ENCODE results near the gene TRIM4. TPM values are rescaled to one million over a fixed set of nuclear protein-coding genes. Genes with fewer than 3 reads are reported as not detected.
"Not testable (repeated sequence)": the region's sequence is repeated elsewhere in the genome, so short reads cannot be mapped to it uniquely, and the experiment has no call there.

TRIM4 gene
- total and polyA plus RNA-seq, 4 donors = 16.4 to 33.4 (median 22.5) TPM

DNA sequence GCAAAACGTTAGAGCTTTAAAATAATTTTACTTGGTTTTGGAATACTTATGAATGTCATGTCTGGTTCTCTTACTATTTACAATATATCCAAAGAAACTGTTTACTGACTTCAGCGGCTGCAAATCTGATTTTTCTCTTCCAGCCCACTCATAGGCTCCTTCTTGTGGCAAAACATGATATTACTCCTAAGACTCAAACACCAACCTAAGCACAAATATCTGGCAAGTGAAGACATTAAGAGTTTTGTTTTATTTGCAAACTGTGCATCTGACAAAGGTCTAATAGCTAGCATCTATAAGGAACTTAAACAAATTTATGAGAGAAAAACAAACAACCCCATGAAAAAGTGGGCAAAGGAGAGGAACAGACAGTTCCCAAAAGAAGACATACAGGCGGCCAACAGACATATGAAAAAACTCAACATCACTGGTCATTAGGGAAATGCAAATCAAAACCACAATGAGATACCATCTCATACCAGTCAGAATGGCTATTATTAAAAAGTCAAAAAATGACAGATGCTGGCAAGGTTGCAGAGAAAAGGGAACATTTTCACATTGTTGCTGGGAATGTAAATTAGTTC, 30.4 kb upstream of the TRIM4 start:
- Histone ChIP-seq H3K4me3 (ENCODE audit: low read length in 2 of 2) (no peak overlapping the region), H3K9me3 (ENCODE audit: control insufficient read depth, low read length) (peaks cover 3% of the 10 kb centered on the region), H3K27ac (ENCODE audit: low read depth in 1 of 2, low read length in 2 of 2) (no peak overlapping the region), H3K36me3 (ENCODE audit: control insufficient read depth in 1 of 2, insufficient read depth in 2 of 2, low read length in 1 of 2) (no peaks in the 10 kb centered on the region), H3K4me1 (ENCODE audit: control insufficient read depth in 1 of 2, insufficient read depth in 2 of 2, low read length in 2 of 2) (no peaks in the 10 kb centered on the region), H3K27me3 (ENCODE audit: control insufficient read depth in 1 of 2, insufficient read depth in 2 of 2, low read length in 1 of 2) (no peaks in the 10 kb centered on the region)
- intact Hi-C loops (cut with DNase I) = no loop called here
- WGBS, 2 donors = 61 to 62% methylated on average over 3 of the region's 3 CpGs
- no peak for DNase-seq
- ATAC-seq (ENCODE audit: low FRiP score) = no peak

DNA sequence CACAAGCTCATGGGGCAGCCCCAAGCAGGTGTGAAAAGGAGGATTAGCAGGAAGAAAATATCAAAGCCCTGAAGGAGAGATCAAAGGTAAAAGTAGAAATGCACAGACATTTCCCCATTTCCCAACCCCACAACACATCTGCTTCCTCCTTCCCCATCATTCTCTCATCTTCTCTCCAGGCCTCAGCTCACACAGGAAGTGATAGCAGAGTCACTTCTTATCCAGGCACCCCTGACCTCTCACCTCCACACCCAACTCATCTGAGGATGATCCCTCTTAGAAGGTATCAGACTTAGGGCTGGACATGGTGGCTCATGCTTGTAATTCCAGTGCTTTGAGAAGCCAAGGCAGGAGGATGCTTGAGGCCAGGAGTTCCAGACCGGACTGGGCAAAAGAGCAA, 28.3 kb upstream of the TRIM4 start:
- no peak for DNase-seq
- no peak overlapping the region for H3K27ac ChIP-seq (ENCODE audit: low read depth in 1 of 2, low read length in 2 of 2)
- peaks cover 0 to 2% of the 10 kb centered on the region in 2 donors for H3K27me3 ChIP-seq (ENCODE audit: control insufficient read depth in 1 of 2, insufficient read depth in 2 of 2, low read length in 1 of 2)
- peaks cover 3% of the 10 kb centered on the region for H3K9me3 ChIP-seq (ENCODE audit: control insufficient read depth, low read length)
- 61 to 84% methylated on average over 1 of the region's 1 CpG for WGBS, 2 donors
- no peaks in the 10 kb centered on the region for H3K4me1 ChIP-seq (ENCODE audit: control insufficient read depth in 1 of 2, insufficient read depth in 2 of 2, low read length in 2 of 2)
- no peaks in the 10 kb centered on the region for H3K36me3 ChIP-seq (ENCODE audit: control insufficient read depth in 1 of 2, insufficient read depth in 2 of 2, low read length in 1 of 2)
- H3K4me3 ChIP-seq (ENCODE audit: low read length in 2 of 2) = no peak overlapping the region
- ATAC-seq (ENCODE audit: low FRiP score) = no peak
- intact Hi-C loops (cut with DNase I) = no loop called here

DNA sequence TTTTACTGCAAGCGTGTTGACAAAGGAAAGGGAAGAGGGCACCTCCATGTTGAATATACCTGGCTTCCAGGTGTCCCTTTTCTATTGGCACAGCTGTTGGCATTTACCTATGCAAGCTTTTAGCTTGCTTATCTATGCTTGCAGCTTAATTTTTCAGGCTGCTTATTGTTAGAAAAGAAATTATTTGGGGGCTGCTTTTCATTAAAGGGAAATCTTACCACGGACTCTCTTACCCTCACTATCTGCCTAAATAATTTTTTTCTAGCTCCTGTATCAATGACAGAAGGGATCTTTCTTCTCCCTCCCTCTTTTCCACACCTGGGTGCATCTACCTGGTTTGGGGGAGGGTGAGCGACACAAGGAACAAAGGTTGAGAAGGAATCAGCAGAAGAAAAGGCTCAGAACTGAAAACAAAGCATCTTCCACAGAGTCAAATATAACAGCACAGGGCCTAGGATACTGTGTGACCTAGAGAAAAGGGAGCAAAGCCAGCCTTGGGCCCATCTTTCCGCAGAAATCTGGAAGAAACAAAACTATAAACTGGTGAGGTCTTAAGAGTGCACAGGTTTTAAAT, 25.3 kb upstream of the TRIM4 start:
- DNase-seq (no peak), ATAC-seq (ENCODE audit: low FRiP score) (no peak)
- Histone ChIP-seq H3K27ac (ENCODE audit: low read depth in 1 of 2, low read length in 2 of 2) (no peak overlapping the region), H3K9me3 (ENCODE audit: control insufficient read depth, low read length) (no peaks in the 10 kb centered on the region), H3K27me3 (ENCODE audit: control insufficient read depth in 1 of 2, insufficient read depth in 2 of 2, low read length in 1 of 2) (peaks cover 0 to 2% of the 10 kb centered on the region in 2 donors), H3K36me3 (ENCODE audit: control insufficient read depth in 1 of 2, insufficient read depth in 2 of 2, low read length in 1 of 2) (no peaks in the 10 kb centered on the region), H3K4me1 (ENCODE audit: control insufficient read depth in 1 of 2, insufficient read depth in 2 of 2, low read length in 2 of 2) (no peaks in the 10 kb centered on the region), H3K4me3 (ENCODE audit: low read length in 2 of 2) (no peak overlapping the region)
- intact Hi-C loops (cut with DNase I) = no loop called here
- 41 to 50% methylated on average over 4 of the region's 4 CpGs for WGBS, 2 donors

DNA sequence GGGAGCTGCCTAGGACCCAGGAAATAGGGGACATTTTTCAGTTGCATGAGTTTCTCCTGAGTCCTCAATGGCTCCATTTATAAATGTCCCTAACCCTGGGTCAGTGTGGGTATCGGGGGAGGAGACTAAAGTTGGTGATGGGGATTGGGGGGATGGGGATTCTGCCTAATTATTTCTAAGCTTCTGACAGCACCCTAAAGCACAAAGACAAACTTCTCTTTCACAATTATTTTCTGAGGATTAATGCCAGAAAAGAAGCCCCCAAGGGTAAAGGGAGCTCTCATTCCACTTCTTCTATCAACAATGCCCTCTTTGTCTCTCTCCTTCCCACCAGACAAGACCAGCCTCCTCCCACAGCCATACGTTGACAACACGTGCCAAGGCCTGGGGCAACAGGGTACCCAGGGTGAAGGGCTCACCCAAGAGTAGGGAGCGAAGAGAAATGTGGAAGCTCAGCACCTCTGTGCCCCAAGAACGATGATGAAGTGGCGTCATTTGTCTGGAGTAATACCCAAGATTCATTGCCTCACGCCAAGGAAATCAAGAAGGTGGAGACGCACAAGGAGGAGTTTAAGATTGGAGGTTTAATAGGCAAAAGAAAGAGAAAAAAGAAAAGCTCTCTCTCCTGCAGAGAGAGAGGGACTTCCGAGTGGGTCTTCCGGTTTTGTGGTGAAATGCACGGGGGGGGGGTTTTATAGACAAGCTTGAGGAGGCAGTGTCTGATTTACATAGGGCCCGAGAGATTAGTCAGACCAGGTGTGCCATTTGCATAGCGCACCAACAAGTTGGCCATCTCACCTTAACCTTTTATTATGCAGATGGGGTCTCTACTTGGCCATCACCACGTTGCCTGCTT, 24.5 kb upstream of the TRIM4 start:
- no peaks in the 10 kb centered on the region for H3K9me3 ChIP-seq (ENCODE audit: control insufficient read depth, low read length)
- no peaks in the 10 kb centered on the region for H3K4me1 ChIP-seq (ENCODE audit: control insufficient read depth in 1 of 2, insufficient read depth in 2 of 2, low read length in 2 of 2)
- intact Hi-C loops (cut with DNase I) = no loop called here
- H3K4me3 ChIP-seq (ENCODE audit: low read length in 2 of 2) = no peak overlapping the region
- H3K27me3 ChIP-seq (ENCODE audit: control insufficient read depth in 1 of 2, insufficient read depth in 2 of 2, low read length in 1 of 2) = peaks cover 0 to 2% of the 10 kb centered on the region in 2 donors
- no peaks in the 10 kb centered on the region for H3K36me3 ChIP-seq (ENCODE audit: control insufficient read depth in 1 of 2, insufficient read depth in 2 of 2, low read length in 1 of 2)
- ATAC-seq (ENCODE audit: low FRiP score) (no peak), DNase-seq (no peak)
- WGBS, 2 donors = 24 to 26% methylated on average over 14 of the region's 14 CpGs
- no peak overlapping the region for H3K27ac ChIP-seq (ENCODE audit: low read depth in 1 of 2, low read length in 2 of 2)

DNA sequence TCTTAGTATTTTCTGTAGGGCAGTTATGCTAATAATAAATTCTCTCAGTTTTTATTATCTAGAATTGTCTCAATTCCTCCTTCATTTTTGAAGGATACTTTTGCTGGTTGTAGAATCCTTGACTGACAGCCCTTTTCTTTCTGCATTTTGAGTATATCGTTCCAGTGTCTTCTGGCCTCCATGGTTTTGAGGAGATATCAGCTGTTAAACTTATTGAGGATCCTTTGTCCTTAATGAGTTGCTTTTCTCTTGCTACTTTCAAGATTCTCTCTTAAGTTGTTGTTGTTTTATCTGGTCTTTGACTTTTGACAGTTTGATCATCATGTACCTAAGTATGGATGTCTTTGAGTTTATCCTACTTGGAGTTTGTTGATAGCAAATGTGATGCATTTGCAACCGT, 19.0 kb upstream of the TRIM4 start:
- intact Hi-C loops (cut with DNase I) = no loop called here
- WGBS, 2 donors = 90 to 91% methylated on average over 2 of the region's 2 CpGs
- no peak overlapping the region for H3K4me3 ChIP-seq (ENCODE audit: low read length in 2 of 2)
- H3K9me3 ChIP-seq (ENCODE audit: control insufficient read depth, low read length) = peaks cover 3% of the 10 kb centered on the region
- H3K27ac ChIP-seq (ENCODE audit: low read depth in 1 of 2, low read length in 2 of 2) = no peak overlapping the region
- H3K27me3 ChIP-seq (ENCODE audit: control insufficient read depth in 1 of 2, insufficient read depth in 2 of 2, low read length in 1 of 2) = peaks cover 0 to 4% of the 10 kb centered on the region in 2 donors
- no peak for ATAC-seq (ENCODE audit: low FRiP score)
- no peaks in the 10 kb centered on the region for H3K36me3 ChIP-seq (ENCODE audit: control insufficient read depth in 1 of 2, insufficient read depth in 2 of 2, low read length in 1 of 2)
- H3K4me1 ChIP-seq (ENCODE audit: control insufficient read depth in 1 of 2, insufficient read depth in 2 of 2, low read length in 2 of 2) = no peaks in the 10 kb centered on the region
- no peak for DNase-seq

DNA sequence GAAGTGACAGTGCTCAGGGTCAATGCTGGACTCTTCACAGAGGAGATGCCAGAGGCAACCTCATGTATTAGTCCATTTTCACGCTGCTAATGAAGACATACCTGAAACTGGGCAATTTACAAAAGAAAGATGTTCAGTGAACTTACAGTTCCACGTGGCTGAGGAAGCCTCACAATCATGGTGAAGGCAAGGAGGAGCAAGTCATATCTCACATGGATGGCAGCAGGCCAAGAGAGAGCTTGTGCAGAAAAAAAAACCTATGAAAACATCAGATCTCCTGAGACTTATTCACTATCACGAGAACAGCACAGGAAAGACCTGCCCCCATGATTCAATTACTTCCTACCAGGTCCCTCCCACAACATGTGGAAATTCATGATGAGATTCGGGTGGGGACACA, 15.7 kb upstream of the TRIM4 start:
- H3K27me3 ChIP-seq (ENCODE audit: control insufficient read depth in 1 of 2, insufficient read depth in 2 of 2, low read length in 1 of 2); H3K9me3 ChIP-seq (ENCODE audit: control insufficient read depth, low read length); H3K4me1 ChIP-seq (ENCODE audit: control insufficient read depth in 1 of 2, insufficient read depth in 2 of 2, low read length in 2 of 2); DNase-seq; H3K27ac ChIP-seq (ENCODE audit: low read depth in 1 of 2, low read length in 2 of 2); H3K4me3 ChIP-seq (ENCODE audit: low read length in 2 of 2); intact Hi-C loops (cut with DNase I); H3K36me3 ChIP-seq (ENCODE audit: control insufficient read depth in 1 of 2, insufficient read depth in 2 of 2, low read length in 1 of 2); ATAC-seq (ENCODE audit: low FRiP score): not testable (repeated sequence)
- 41 to 43% methylated on average over 4 of the region's 4 CpGs for WGBS, 2 donors

DNA sequence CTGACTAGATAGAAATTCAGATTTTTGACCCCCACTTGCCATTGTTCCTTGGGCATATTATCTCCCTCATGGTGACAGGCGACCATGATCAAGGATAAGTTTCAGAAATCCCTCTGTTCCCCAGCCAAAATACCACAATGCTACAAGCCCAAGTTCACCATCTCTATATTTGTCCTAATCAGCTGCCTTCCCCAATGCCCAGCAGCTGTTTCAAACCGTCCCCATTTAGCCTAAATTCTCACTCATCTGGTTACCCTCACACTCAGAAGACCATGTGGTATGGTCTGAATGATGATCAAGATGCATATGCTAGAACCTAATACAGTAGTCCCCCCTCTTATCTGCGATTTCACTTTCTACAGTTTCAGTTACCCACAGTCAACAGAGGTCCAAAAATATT, 11.0 kb upstream of the TRIM4 start:
- intact Hi-C loops (cut with DNase I) = no loop called here
- H3K36me3 ChIP-seq (ENCODE audit: control insufficient read depth in 1 of 2, insufficient read depth in 2 of 2, low read length in 1 of 2) = no peaks in the 10 kb centered on the region
- WGBS, 2 donors = 76 to 82% methylated on average over 3 of the region's 3 CpGs

DNA sequence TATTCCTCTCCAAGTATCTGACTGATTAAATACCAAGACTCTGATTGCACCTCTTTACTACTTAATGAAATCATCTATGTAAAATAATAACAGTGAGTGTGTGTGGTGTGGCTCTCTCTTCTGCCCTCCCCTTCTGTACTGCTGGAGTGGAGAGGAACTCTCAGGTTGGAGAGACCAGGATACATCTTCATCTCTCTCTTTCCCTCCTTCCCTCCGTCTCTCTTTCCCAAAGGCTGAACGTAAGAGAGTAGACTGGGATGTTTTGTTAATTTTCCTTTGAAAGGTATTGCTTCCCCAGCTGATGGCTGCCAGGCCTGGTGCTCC, 10.4 kb upstream of the TRIM4 start:
- intact Hi-C loops (cut with DNase I) = no loop called here

More for the DNA sequence above, 11.0 kb upstream of the TRIM4 start:
- DNase-seq (no peak), ATAC-seq (ENCODE audit: low FRiP score) (no peak)
- Histone ChIP-seq H3K27ac (ENCODE audit: low read depth in 1 of 2, low read length in 2 of 2) (no peak overlapping the region), H3K4me3 (ENCODE audit: low read length in 2 of 2) (no peak overlapping the region), H3K4me1 (ENCODE audit: control insufficient read depth in 1 of 2, insufficient read depth in 2 of 2, low read length in 2 of 2) (no peaks in the 10 kb centered on the region), H3K9me3 (ENCODE audit: control insufficient read depth, low read length) (peaks cover 3% of the 10 kb centered on the region), H3K27me3 (ENCODE audit: control insufficient read depth in 1 of 2, insufficient read depth in 2 of 2, low read length in 1 of 2) (peaks cover 0 to 5% of the 10 kb centered on the region in 2 donors)

More for the DNA sequence above, 10.4 kb upstream of the TRIM4 start:
- H3K27ac ChIP-seq (ENCODE audit: low read depth in 1 of 2, low read length in 2 of 2) = no peak overlapping the region
- peaks cover 3% of the 10 kb centered on the region for H3K9me3 ChIP-seq (ENCODE audit: control insufficient read depth, low read length)
- ATAC-seq (ENCODE audit: low FRiP score) (no peak), DNase-seq (no peak)
- no peaks in the 10 kb centered on the region for H3K36me3 ChIP-seq (ENCODE audit: control insufficient read depth in 1 of 2, insufficient read depth in 2 of 2, low read length in 1 of 2)
- peaks cover 0 to 3% of the 10 kb centered on the region in 2 donors for H3K27me3 ChIP-seq (ENCODE audit: control insufficient read depth in 1 of 2, insufficient read depth in 2 of 2, low read length in 1 of 2)
- H3K4me1 ChIP-seq (ENCODE audit: control insufficient read depth in 1 of 2, insufficient read depth in 2 of 2, low read length in 2 of 2) = no peaks in the 10 kb centered on the region
- 26 to 33% methylated on average over 2 of the region's 2 CpGs for WGBS, 2 donors
- no peak overlapping the region for H3K4me3 ChIP-seq (ENCODE audit: low read length in 2 of 2)
